ENCODE results near the gene CSGALNACT2.
A peak's percentile ranks its signal among the peaks of the same experiment; 100 is the strongest.

The CSGALNACT2 gene

GRCh38 chr10:43166880-43167497, 28.7 kb downstream of the CSGALNACT2 start:
- no peak overlapping the region for H3K27ac ChIP-seq

GRCh38 chr10:43167498-43167889, 29.2 kb downstream of the CSGALNACT2 start:
- no peak for TF ChIP-seq CTCF (conservative IDR thresholded peaks at IDR 0.05)
- H3K27ac ChIP-seq: no peak overlapping the region

More at GRCh38 chr10:43166880-43167497, 28.7 kb downstream of the CSGALNACT2 start:
- no peak for TF ChIP-seq CTCF (conservative IDR thresholded peaks at IDR 0.05)

GRCh38 chr10:43170491-43170890, 32.2 kb downstream of the CSGALNACT2 start:
- TF ChIP-seq CTCF (conservative IDR thresholded peaks at IDR 0.05): peak; percentile 61

GRCh38 chr10:43172645-43173044, 34.4 kb downstream of the CSGALNACT2 start:
- TF ChIP-seq CTCF (conservative IDR thresholded peaks at IDR 0.05): no peak
- no peak overlapping the region for H3K27ac ChIP-seq

More at GRCh38 chr10:43170491-43170890, 32.2 kb downstream of the CSGALNACT2 start:
- H3K27ac ChIP-seq: no peak overlapping the region

- H3K27ac ChIP-seq: no peak overlapping the region
- TF ChIP-seq CTCF (conservative IDR thresholded peaks at IDR 0.05): no peak
Observed at GRCh38 chr10:43173120-43173519, 34.9 kb downstream of the CSGALNACT2 start.

GRCh38 chr10:43174969-43175368, 36.7 kb downstream of the CSGALNACT2 start:
- H3K27ac ChIP-seq: peak overlapping the region; percentile 64
- peak; percentile 50; the same call in 1 of the 2 replicates for TF ChIP-seq CTCF (conservative IDR thresholded peaks at IDR 0.05)

GRCh38 chr10:43176271-43176670, 38.0 kb downstream of the CSGALNACT2 start:
- TF ChIP-seq CTCF (conservative IDR thresholded peaks at IDR 0.05): no peak
- H3K27ac ChIP-seq: no peak overlapping the region

All from VCaP (cell line).